Activated T-helper 1 cell treated with anti-CD3 and anti-CD28 coated beads, Interleukin-12 subunit alpha, Interleukin-12 subunit beta, Interleukin-2, Interleukin-4 antibody, amounts not matched to agents 30 ng/mL and 10 ng/mL and 1 ng/mL, durations not matched to agents 14 hours and 24 hours and 36 hours (primary cell): ENCODE data around the gene IL13RA1. TPM values are rescaled to one million over a fixed set of nuclear protein-coding genes. Genes with fewer than 3 reads are reported as not detected.
"Not testable (repeated sequence)": the region's sequence is repeated elsewhere in the genome, so short reads cannot be mapped to it uniquely, and the experiment has no call there.

ENCODE experiments used
- DNase-seq: peaks from one replicate; pipeline ENCODE4 v3.0.0; 2021; ENCODE audit warnings: low spot score
- H3K27ac Mint-ChIP-seq: one replicate; pipeline ENCODE4 v1.8.0; 2021; ENCODE audit warnings: mild to moderate bottlenecking, mixed read lengths
- H3K27me3 Mint-ChIP-seq: one replicate; pipeline ENCODE4 v1.8.0; 2022; ENCODE audit warnings: mild to moderate bottlenecking, moderate library complexity, mixed read lengths; ENCODE audit not compliant: insufficient read depth
- H3K36me3 Mint-ChIP-seq: one replicate; pipeline ENCODE4 v1.8.0; 2021; ENCODE audit warnings: low read depth, mixed read lengths
- H3K4me1 Mint-ChIP-seq: one replicate; pipeline ENCODE4 v1.8.0; 2021; ENCODE audit warnings: low read depth, mixed read lengths
- H3K4me3 Mint-ChIP-seq: one replicate; pipeline ENCODE4 v1.8.0; 2021; ENCODE audit warnings: mild to moderate bottlenecking, moderate library complexity, mixed read lengths
- H3K9me3 Mint-ChIP-seq: one replicate; pipeline ENCODE4 v1.8.0; 2021; ENCODE audit warnings: mixed read lengths
- intact Hi-C: fragments of 100-400 bp; cut with micrococcal nuclease; formaldehyde crosslinking; loops from one replicate; pipeline ENCODE4 v1.15.1; 2024
- total RNA-seq: library from RNA; stranded (reverse); gene quantifications from 2 replicates; pipeline ENCODE4 v1.2.3, GENCODE V29; 2022

The IL13RA1 gene
- total RNA-seq, 1 donor from 2014 or later, result 0.57 TPM

GRCh38 chrX:118717678-118718391 is 9.6 kb upstream of the IL13RA1 start:
- H3K36me3 Mint-ChIP-seq, result no peaks in the 10 kb centered on the region
- intact Hi-C loops, result no loop called here
- no peaks in the 10 kb centered on the region for H3K4me1 Mint-ChIP-seq
- H3K9me3 Mint-ChIP-seq, result no peaks in the 10 kb centered on the region
- no peak for DNase-seq
- H3K27me3 Mint-ChIP-seq, result peaks cover 7% of the 10 kb centered on the region
- H3K27ac Mint-ChIP-seq, result no peak overlapping the region
- H3K4me3 Mint-ChIP-seq, result no peak overlapping the region

- no peaks in the 10 kb centered on the region for H3K36me3 Mint-ChIP-seq
- peaks cover 7% of the 10 kb centered on the region for H3K27me3 Mint-ChIP-seq
- no peaks in the 10 kb centered on the region for H3K9me3 Mint-ChIP-seq
- no peak for DNase-seq
- no peak overlapping the region for H3K4me3 Mint-ChIP-seq
- peaks cover 3% of the 10 kb centered on the region for H3K4me1 Mint-ChIP-seq
- no peak overlapping the region for H3K27ac Mint-ChIP-seq
- intact Hi-C loops, result no loop called here
These were observed 8.7 kb upstream of the IL13RA1 start for GRCh38 chrX:118718737-118719136.

GRCh38 chrX:118720058-118720707 is 7.2 kb upstream of the IL13RA1 start:
- intact Hi-C loops, result no loop called here
- H3K27me3 Mint-ChIP-seq, result peaks cover 7% of the 10 kb centered on the region

DNA sequence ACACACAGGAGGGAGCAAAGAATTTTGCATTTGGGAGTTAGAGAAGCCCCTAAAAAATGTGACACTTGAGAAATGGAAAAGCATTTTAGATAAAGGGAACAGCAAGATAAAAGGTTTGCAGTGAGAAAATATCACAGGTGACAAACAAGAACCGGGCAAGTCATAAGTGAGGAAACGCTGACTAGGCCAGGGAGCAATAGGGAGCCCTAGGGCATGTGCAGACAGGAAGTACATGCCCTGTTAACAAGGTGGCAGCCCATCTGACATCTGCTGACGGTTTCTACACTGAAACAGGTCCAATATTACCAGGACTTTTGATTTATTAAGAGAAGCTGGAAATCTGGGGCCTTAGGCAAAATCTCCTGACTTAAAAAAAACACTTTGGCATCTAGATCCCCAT is 4.0 kb upstream of the IL13RA1 start:
- DNase-seq, result no peak
- no peak overlapping the region for H3K4me3 Mint-ChIP-seq
- no peak overlapping the region for H3K27ac Mint-ChIP-seq
- peaks cover 5% of the 10 kb centered on the region for H3K4me1 Mint-ChIP-seq
- H3K27me3 Mint-ChIP-seq, result peaks cover 7% of the 10 kb centered on the region
- intact Hi-C loops, result no loop called here
- no peaks in the 10 kb centered on the region for H3K9me3 Mint-ChIP-seq
- no peaks in the 10 kb centered on the region for H3K36me3 Mint-ChIP-seq

More at GRCh38 chrX:118720058-118720707, 7.2 kb upstream of the IL13RA1 start:
- Mint-ChIP-seq H3K4me3 (no peak overlapping the region), H3K36me3 (no peaks in the 10 kb centered on the region), H3K9me3 (no peaks in the 10 kb centered on the region), H3K4me1 (peaks cover 5% of the 10 kb centered on the region), H3K27ac (no peak overlapping the region)
- DNase-seq, result no peak

DNA sequence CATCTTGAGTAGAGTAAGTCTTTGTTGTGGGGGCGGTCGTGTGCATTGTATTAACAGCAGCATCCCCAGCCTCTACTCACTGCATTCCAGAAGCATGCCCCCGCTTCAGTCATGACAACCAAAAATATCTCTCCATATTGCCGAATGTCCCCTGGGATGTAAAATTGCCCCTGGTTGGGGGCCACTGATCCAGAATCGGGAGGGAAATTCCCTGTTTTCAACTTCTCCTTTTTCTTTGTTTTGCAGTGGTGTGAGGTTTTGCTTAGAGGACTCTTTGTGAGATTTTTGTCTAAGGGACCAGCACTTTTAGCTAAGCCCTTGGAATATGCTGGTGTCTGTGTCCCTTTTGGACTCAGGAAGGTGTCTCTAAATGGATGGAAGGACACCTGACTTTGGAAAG is 3.0 kb upstream of the IL13RA1 start:
- Mint-ChIP-seq H3K4me3 (no peak overlapping the region), H3K27me3 (peaks cover 10% of the 10 kb centered on the region), H3K9me3 (no peaks in the 10 kb centered on the region), H3K36me3 (no peaks in the 10 kb centered on the region), H3K27ac (no peak overlapping the region), H3K4me1 (peaks cover 5% of the 10 kb centered on the region)
- intact Hi-C loops, result no loop called here
- DNase-seq, result no peak

DNA sequence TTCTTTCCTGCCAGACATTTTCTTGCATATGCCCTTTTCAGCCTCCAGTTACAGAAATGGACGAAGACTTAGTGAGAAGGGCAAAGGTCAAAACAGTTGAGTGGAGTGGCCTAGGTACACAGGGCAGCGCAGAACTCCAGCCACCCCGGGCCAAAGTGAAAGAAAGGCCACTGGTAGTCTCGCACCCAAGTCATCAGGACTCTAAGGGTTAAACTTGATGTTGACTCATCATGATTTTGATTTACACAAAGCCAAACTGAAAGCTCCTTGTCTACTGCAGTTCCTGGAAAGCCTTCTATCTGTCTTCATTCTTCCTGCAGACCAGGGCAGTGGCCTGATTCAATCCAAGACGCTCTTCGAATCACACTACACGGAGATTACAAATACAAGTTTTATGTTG is 2.6 kb upstream of the IL13RA1 start:
- no peak for DNase-seq
- intact Hi-C loops, result no loop called here
- Mint-ChIP-seq H3K27ac (no peak overlapping the region), H3K4me1 (peaks cover 5% of the 10 kb centered on the region), H3K4me3 (no peak overlapping the region), H3K9me3 (no peaks in the 10 kb centered on the region), H3K27me3 (peaks cover 10% of the 10 kb centered on the region), H3K36me3 (no peaks in the 10 kb centered on the region)

- Mint-ChIP-seq H3K27ac (no peak overlapping the region), H3K4me3 (peak overlapping the region; percentile 33), H3K9me3 (no peaks in the 10 kb centered on the region), H3K36me3 (no peaks in the 10 kb centered on the region), H3K27me3 (peaks cover 14% of the 10 kb centered on the region), H3K4me1 (peaks cover 5% of the 10 kb centered on the region)
- DNase-seq, result no peak
- intact Hi-C loops, result no loop called here
These were observed 1.0 kb upstream of the IL13RA1 start for GRCh38 chrX:118726396-118726795.

GRCh38 chrX:118727686-118728339 is 407 bp downstream of the IL13RA1 start:
- Mint-ChIP-seq H3K4me1 (peaks cover 5% of the 10 kb centered on the region), H3K27ac (no peak overlapping the region), H3K36me3 (no peaks in the 10 kb centered on the region), H3K9me3 (no peaks in the 10 kb centered on the region), H3K27me3 (peaks cover 14% of the 10 kb centered on the region), H3K4me3 (peak overlapping the region; percentile 68)
- intact Hi-C loops, result no loop called here
- DNase-seq, result no peak

- H3K4me1 Mint-ChIP-seq, result no peaks in the 10 kb centered on the region
- DNase-seq, result no peak
- H3K9me3 Mint-ChIP-seq, result no peaks in the 10 kb centered on the region
- intact Hi-C loops, result no loop called here
- no peak overlapping the region for H3K27ac Mint-ChIP-seq
- no peak overlapping the region for H3K4me3 Mint-ChIP-seq
- no peaks in the 10 kb centered on the region for H3K36me3 Mint-ChIP-seq
- H3K27me3 Mint-ChIP-seq, result peaks cover 14% of the 10 kb centered on the region
These were observed 1.7 kb downstream of the IL13RA1 start for GRCh38 chrX:118729042-118729652.

- no peaks in the 10 kb centered on the region for H3K36me3 Mint-ChIP-seq
- no peaks in the 10 kb centered on the region for H3K9me3 Mint-ChIP-seq
- H3K27ac Mint-ChIP-seq, result no peak overlapping the region
- no peak for DNase-seq
- intact Hi-C loops, result no loop called here
- no peak overlapping the region for H3K4me3 Mint-ChIP-seq
- peaks cover 17% of the 10 kb centered on the region for H3K27me3 Mint-ChIP-seq
- no peaks in the 10 kb centered on the region for H3K4me1 Mint-ChIP-seq
These were observed 3.3 kb downstream of the IL13RA1 start for GRCh38 chrX:118730500-118731247.

GRCh38 chrX:118732551-118732950 is 5.1 kb downstream of the IL13RA1 start:
- DNase-seq, H3K4me1 Mint-ChIP-seq, H3K36me3 Mint-ChIP-seq, H3K4me3 Mint-ChIP-seq, intact Hi-C loops, H3K9me3 Mint-ChIP-seq, H3K27ac Mint-ChIP-seq: not testable (repeated sequence)
- peaks cover 12% of the 10 kb centered on the region for H3K27me3 Mint-ChIP-seq

DNA sequence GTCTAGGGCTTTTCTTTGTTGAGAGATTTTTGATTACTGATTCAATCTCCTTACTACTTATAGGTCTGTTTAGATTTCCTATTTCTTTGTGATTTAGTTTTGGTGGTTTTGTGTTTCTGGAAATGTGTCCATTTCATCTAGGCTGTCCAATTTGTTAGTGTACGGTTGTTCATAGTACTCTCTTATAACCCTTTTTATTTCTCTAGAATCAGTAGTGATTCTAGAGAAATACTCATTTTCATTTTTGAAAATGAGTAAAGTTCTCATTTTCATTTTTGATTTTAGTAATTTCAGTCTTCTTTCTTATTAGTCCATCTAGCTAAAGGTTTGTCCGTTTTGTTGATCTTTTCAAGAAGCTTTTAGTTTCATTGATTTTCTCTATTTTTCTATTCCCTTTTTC is 7.5 kb downstream of the IL13RA1 start:
- Mint-ChIP-seq H3K27me3 (peaks cover 10% of the 10 kb centered on the region), H3K4me1 (peaks cover 7% of the 10 kb centered on the region), H3K27ac (no peak overlapping the region), H3K36me3 (peaks cover 3% of the 10 kb centered on the region), H3K9me3 (peaks cover 4% of the 10 kb centered on the region), H3K4me3 (no peak overlapping the region)
- no peak for DNase-seq
- intact Hi-C loops, result no loop called here
